Measurements from ENCODE around the gene KCNAB1.

DNA sequence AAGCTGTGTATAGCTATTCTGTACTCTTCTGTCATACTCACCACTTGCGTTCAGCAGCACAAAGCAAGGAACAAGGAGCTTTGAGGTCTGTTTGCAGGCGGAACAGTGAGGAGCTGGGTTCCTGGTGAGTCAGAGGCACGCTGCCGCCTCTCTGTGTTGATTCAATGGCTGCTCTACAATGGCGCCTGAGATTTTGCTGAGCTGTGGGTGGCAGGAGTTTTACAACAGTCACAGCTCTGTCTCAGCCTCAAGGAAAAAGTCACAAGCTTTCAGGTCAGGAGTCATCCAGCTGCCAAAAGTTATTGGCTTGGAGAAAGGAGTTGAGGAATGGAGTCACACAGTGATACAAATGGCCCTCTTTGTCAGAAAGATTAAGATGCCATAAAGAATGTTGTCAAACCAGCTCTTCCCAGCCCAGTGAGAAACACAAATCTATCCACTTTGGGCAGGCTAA, 336.4 kb downstream of the KCNAB1 start:
- no peak for TF ChIP-seq POLR2AphosphoS5 (IDR thresholded peaks at IDR 0.05; ENCODE audit: insufficient read depth in 1 of 2, low read depth in 1 of 2)
- TF ChIP-seq, protein P1, sequence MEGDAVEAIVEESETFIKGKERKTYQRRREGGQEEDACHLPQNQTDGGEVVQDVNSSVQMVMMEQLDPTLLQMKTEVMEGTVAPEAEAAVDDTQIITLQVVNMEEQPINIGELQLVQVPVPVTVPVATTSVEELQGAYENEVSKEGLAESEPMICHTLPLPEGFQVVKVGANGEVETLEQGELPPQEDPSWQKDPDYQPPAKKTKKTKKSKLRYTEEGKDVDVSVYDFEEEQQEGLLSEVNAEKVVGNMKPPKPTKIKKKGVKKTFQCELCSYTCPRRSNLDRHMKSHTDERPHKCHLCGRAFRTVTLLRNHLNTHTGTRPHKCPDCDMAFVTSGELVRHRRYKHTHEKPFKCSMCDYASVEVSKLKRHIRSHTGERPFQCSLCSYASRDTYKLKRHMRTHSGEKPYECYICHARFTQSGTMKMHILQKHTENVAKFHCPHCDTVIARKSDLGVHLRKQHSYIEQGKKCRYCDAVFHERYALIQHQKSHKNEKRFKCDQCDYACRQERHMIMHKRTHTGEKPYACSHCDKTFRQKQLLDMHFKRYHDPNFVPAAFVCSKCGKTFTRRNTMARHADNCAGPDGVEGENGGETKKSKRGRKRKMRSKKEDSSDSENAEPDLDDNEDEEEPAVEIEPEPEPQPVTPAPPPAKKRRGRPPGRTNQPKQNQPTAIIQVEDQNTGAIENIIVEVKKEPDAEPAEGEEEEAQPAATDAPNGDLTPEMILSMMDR (IDR thresholded peaks at IDR 0.05) = no peak
